Ishikawa (cell line): ENCODE measurements around the gene ACE.

Source experiments
- CEBPB ChIP-seq: IDR thresholded peaks from 2 replicates; pipeline ENCODE4 v1.6.1; 2012
- CREB1 ChIP-seq: IDR thresholded peaks from 2 replicates; pipeline ENCODE4 v1.6.1; 2012; ENCODE audit warnings: low read depth
- EGR1 ChIP-seq: IDR thresholded peaks from 2 replicates; pipeline ENCODE4 v1.6.1; 2012
- EP300 ChIP-seq: IDR thresholded peaks from 2 replicates; pipeline ENCODE4 v1.6.1; 2012; ENCODE audit warnings: borderline replicate concordance
- FOXM1 ChIP-seq: IDR thresholded peaks from 2 replicates; pipeline ENCODE4 v1.6.1; 2012; ENCODE audit warnings: low read depth, borderline replicate concordance
- MAX ChIP-seq: IDR thresholded peaks from 2 replicates; pipeline ENCODE4 v1.6.1; 2012
- NFIC ChIP-seq: IDR thresholded peaks from 2 replicates; pipeline ENCODE4 v1.6.1; 2012
- RAD21 ChIP-seq: IDR thresholded peaks from 2 replicates; pipeline ENCODE4 v1.6.1; 2012; ENCODE audit warnings: low read depth
- TAF1 ChIP-seq: IDR thresholded peaks from 2 replicates; pipeline ENCODE4 v1.6.1; 2012; ENCODE audit warnings: low read depth, mild to moderate bottlenecking
- TCF12 ChIP-seq: IDR thresholded peaks from 2 replicates; pipeline ENCODE4 v1.6.1; 2012; ENCODE audit warnings: low read depth
- TEAD4 ChIP-seq: IDR thresholded peaks from 2 replicates; pipeline ENCODE4 v1.6.1; 2012
- USF1 ChIP-seq: IDR thresholded peaks from 2 replicates; pipeline ENCODE4 v1.6.1; 2012
- YY1 ChIP-seq: IDR thresholded peaks from 2 replicates; pipeline ENCODE4 v1.6.1; 2012; ENCODE audit warnings: low read depth
- ZBTB7A ChIP-seq: IDR thresholded peaks from 2 replicates; pipeline ENCODE4 v1.6.1; 2012; ENCODE audit warnings: low read depth
- TF ChIP-seq, protein P1 (sequence below): IDR thresholded peaks from 2 replicates; pipeline ENCODE4 v1.6.1; 2012; ENCODE audit warnings: low read depth, mild to moderate bottlenecking

Gene ACE

GRCh38 chr17:63512896-63513644, 36.2 kb downstream of the ACE start:
- TF ChIP-seq USF1 (no peak), MAX (no peak), TEAD4 (no peak), TAF1 (no peak), CEBPB (no peak), EGR1 (no peak), CREB1 (no peak), TCF12 (no peak), EP300 (no peak), FOXM1 (no peak), ZBTB7A (no peak), YY1 (no peak), NFIC (no peak)
- TF ChIP-seq, protein P1, sequence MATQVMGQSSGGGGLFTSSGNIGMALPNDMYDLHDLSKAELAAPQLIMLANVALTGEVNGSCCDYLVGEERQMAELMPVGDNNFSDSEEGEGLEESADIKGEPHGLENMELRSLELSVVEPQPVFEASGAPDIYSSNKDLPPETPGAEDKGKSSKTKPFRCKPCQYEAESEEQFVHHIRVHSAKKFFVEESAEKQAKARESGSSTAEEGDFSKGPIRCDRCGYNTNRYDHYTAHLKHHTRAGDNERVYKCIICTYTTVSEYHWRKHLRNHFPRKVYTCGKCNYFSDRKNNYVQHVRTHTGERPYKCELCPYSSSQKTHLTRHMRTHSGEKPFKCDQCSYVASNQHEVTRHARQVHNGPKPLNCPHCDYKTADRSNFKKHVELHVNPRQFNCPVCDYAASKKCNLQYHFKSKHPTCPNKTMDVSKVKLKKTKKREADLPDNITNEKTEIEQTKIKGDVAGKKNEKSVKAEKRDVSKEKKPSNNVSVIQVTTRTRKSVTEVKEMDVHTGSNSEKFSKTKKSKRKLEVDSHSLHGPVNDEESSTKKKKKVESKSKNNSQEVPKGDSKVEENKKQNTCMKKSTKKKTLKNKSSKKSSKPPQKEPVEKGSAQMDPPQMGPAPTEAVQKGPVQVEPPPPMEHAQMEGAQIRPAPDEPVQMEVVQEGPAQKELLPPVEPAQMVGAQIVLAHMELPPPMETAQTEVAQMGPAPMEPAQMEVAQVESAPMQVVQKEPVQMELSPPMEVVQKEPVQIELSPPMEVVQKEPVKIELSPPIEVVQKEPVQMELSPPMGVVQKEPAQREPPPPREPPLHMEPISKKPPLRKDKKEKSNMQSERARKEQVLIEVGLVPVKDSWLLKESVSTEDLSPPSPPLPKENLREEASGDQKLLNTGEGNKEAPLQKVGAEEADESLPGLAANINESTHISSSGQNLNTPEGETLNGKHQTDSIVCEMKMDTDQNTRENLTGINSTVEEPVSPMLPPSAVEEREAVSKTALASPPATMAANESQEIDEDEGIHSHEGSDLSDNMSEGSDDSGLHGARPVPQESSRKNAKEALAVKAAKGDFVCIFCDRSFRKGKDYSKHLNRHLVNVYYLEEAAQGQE = no peak

DNA sequence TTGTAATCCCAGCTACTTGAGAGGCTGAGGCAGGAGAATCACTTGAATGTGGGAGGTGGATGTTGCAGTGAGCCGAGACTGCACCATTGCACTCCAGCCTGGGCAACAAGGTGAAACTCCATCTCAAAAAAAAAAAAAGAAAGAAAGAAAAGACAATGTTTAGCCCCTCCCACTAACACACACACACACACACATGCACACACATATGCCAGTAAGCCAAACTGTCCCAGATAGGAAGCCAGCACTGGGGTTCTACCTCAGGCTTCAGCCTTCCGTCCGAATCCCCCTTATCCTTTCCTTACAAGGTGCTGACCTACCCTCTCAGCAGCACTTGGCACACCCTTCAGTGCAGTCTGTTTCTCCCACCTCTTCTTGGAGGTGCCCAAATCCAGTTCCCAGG, 37.6 kb downstream of the ACE start:
- TF ChIP-seq FOXM1 (no peak), CREB1 (no peak), TAF1 (no peak), CEBPB (no peak), EP300 (no peak), TCF12 (no peak), NFIC (no peak), RAD21 (no peak), ZBTB7A (no peak), USF1 (no peak), YY1 (no peak), MAX (no peak), EGR1 (no peak), TEAD4 (no peak)
- TF ChIP-seq, protein P1 = no peak

DNA sequence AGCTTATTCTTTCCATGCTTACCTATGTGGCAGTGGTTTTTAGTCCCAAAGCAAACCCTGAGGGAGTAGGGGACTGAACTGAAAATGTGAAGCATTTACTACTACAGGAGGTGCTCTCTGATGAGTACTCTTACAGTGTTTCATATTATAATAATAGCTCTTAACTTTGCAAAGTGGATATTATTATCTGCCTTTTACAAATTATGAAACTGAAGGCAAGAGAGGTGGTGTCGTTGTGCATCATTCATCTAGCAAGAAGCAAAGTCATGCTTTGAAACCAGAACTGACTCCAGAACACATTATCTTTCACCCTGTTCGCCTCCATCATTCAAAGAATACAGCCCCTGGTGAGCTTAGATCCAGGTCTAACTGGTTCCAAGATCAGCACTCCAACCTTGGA, 38.1 kb downstream of the ACE start:
- TF ChIP-seq NFIC (no peak), EGR1 (no peak), CEBPB (no peak), RAD21 (no peak), FOXM1 (no peak), YY1 (no peak), ZBTB7A (no peak), TEAD4 (no peak), USF1 (no peak), TCF12 (no peak), TAF1 (no peak), CREB1 (no peak)
- TF ChIP-seq, protein P1 = no peak
